Measurements from ENCODE around the gene HS6ST1.

The HS6ST1 gene, protein sequence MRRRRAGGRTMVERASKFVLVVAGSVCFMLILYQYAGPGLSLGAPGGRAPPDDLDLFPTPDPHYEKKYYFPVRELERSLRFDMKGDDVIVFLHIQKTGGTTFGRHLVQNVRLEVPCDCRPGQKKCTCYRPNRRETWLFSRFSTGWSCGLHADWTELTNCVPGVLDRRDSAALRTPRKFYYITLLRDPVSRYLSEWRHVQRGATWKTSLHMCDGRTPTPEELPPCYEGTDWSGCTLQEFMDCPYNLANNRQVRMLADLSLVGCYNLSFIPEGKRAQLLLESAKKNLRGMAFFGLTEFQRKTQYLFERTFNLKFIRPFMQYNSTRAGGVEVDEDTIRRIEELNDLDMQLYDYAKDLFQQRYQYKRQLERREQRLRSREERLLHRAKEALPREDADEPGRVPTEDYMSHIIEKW

GRCh38 chr2:128318776-128319464 lies at the start of gene HS6ST1:
Gene HS6ST1 (minus strand): TSS chr2:128318868. CDS start chr2:128318563, 305 bp downstream.
- peak; percentile 96 for DNase-seq

DNA sequence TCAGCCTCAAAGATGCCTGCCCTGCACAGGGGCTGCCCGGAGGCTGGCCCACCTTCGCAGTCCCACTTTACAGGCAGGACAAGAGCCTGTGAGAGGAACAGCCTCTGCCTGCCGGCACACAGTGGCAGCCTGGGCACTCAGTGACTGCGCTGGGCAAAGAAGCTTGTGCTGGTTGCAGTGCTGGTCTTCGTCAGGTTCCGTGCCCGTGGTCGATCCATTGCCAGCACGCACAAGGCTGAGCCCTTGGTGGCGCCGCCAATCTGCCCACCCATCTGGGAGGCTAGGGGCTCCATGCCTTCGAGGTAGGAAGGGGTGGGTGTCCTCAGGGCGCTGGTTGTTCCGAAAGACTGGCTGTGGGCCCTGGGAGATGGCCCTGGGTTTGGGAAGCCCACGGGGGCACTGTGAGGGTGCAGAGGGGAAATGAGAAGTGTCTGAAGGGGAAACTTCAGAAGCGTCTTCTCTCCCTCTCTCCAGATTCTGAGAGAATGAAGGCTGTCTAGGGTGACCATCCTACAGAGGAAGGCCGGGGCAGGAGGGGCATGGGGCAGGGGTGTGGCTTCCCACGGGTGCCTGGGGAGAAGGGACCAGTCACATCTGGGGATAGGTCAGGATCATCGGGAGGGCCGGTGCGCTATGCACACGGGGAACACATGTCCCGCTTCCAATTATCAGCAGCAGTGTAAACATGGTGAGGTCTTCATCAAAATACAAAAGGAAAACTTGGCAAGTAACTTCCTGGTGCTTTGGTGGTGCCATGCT lies 49.1 kb upstream of the HS6ST1 start:
- no peak for DNase-seq

GRCh38 chr2:128366713-128367511 lies 48.2 kb upstream of the HS6ST1 start:
- no peak for DNase-seq

DNA sequence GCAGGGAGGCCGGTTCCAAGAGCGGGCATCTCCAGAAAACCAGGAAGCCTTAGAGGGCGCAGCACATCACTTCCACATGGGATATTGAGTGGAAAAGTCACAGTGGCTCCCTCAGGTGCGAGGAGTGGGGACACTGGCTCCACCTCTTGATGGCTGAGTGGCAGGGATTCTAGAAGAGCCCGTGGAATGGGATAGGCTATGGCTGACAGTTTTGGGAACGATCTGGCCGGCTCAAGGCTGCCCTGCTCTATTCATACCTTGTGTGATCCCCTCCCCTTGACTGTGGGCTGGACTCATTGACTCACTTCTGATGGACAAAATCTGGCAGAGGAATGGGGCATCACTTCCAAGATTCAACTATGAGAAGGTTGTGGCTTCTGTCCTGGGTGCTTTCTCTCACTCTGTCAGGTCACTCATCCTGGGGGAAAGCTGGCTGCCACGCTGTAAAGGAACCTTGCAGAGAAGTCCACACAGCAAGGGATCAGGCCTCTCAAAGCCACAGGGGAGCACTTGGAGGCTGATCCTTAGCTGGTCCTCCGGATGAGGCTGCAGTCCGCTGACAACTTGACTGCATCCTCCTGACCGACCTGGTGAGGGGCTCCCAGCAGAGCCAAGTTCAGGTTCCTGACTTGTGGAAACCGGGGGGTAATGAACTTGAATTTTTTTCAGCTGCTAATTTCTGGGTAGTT lies 46.7 kb upstream of the HS6ST1 start:
- no peak for DNase-seq

DNA sequence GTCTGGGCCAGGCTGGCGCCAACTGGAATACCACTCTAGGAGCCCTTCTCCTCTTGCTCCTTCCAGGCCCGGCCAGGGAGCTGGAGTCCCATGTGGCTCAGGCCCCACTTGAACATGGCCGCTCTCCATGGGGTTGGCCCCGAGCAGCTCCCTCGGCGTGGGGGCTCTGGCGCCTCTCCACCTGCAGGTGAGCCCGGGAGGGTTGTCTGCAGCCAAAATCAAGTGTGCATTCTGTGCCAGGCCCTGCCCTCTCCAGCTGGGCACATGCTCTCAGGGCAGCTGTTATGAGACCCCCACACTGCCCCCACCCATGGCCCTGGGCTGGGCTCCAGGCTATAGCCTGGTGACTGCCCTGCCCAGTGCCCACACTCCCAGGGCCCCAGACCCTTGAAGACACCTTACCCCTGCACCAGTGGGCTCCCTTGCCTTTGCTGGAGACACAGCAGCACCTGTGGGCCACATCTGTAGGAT lies 45.8 kb upstream of the HS6ST1 start:
- no peak for DNase-seq

GRCh38 chr2:128363934-128364361 lies 45.3 kb upstream of the HS6ST1 start:
- DNase-seq, result no peak

DNA sequence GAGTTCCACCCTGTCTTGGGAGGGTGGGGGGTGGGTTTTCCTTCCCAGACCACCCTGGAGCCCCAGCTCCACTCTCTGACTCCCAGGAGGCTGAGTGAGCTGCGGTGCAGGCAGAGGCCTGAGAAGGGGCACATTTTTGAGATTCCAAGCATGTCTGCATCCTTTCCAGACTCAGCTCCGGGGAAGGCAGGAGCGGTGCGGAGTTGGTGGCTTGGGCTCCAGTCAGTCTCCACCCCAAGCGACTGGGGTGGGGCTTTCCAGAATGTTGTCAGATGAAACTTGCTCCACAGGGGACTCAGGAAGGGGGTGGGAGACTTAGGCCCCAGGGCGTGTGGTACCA lies 44.2 kb upstream of the HS6ST1 start:
- DNase-seq, result no peak

DNA sequence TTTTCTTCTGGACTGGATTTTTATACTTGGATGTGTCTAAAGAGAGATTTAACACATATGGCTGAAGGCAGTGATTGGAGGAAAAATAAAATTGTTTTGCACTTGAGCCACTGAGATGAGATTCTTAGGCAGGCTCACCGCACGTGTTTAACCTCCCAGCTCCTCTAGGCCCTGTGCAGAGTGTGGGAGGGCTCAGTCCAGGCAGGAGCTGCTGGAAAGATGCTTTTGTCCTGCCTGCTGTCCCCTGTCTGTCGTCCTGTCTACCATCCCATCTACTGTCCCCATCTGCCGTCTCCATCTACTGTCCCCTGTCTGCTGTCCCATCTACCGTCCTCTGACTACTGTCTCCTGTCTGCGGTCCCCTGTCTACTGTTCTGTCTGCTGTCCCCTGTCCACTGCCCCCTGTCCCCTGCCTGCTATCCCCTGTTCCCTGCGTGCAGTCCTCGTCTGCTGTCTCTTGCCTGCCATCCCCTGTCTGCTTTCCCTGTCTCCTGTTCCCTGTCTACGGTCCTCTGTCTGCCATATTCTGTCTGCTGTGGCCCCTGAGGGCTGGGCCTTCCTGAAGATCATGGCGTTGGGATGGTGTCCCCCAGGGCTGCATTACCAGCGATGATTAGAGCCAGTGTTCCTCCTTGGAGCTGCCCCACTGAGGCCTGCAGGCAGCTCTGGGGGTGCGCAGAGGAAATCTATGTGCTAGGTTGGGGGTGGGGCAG lies 43.7 kb upstream of the HS6ST1 start:
- no peak for DNase-seq

DNA sequence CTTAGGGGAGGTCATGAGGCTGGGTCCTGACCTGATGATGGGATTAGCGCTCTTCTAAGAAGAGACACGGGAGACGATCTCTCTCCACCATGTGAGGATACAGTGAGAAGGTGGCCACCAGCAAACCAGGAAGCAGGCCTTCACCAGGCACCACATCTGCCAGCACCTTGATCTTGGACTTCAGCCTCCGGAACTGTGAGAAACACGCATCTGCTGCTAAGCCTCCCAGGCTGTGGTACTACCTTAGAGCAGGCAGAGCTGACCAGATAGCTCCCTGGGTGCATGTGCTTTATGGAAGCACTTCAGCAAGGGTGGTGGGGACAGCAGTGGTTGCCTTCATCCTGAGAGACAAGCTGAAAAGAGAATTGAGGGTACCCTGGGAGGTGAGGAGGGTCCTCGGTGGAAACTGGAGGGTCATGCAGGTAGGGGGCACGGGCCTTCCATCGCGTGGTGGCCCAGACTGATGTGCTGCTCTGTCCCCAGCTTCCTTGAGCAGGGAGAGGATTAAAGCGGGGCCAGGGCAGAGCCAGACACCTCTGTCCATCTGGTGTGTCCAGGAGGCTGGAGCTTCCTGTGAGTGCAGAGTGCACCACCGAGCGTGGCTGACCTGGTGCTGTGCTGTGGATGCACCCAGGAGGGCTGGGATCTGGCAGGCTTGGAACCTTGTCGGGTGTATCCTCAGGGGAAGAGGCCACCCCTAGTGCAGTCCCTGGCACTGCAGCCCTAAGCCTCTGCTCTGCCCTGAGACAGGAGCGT lies 42.9 kb upstream of the HS6ST1 start:
- DNase-seq, result no peak

DNA sequence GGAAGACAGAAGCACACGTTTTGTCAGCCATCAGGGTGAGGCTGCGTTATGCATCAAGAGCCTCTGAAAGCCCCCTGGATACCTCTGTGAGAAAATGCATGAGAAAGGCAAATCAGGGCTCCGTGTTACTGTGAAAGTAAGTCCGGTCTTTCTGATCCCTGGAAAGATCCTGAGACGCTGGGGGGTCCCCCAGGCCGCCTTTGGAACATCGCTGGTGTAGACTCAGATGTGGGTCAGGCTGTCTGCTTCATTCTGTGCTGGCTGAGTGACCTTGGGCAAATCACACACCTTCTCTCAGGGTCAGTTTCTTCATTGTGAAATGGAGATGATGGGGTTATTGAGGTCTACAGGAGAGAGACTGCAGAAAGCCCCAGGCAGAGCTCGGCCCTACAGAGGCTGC lies 42.0 kb upstream of the HS6ST1 start:
- no peak for DNase-seq

DNA sequence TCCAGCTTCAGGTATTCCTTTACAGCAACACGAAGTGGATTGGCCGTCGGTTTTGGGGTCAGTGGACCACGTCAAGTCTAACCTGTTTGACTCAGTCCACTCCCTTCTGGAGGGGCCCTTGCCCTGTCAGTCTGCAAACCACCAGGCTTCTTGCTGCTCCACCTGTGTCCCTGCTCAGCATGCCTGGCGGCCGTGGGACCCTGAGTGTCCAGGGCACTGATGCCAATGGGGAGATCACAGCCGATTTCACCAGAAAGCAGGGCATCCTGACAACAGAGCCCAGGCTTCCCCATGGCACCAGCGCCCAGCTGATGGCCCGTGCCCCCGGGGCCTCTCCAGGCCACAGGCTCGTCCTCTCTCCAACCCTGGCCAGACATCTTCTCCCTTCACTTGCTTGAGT lies 41.2 kb upstream of the HS6ST1 start:
- DNase-seq, result no peak

- no peak for DNase-seq
These were observed 40.5 kb upstream of the HS6ST1 start for GRCh38 chr2:128358941-128359731.

- DNase-seq, result no peak
These were observed 39.1 kb upstream of the HS6ST1 start for GRCh38 chr2:128357506-128358370.

DNA sequence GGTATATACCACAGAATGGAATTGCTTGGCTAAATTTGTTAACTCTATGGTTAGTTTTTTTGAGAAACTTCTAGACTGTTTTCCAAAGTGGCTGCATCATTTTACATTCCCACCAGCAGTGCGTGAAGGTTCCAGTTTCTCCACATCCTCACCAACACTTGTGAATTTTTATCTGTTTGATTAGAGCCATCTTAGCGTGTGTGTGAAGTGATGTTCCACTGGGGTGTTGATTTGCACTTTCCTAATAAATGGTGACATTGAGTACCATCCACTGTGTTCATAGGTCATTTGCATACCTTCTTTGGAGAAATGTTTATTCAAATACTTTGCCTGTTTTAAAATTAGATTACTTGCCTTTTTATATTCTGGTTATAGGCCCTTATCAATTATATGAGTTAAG lies 37.5 kb upstream of the HS6ST1 start:
- no peak for DNase-seq

GRCh38 chr2:128354726-128355470 lies 36.2 kb upstream of the HS6ST1 start:
- DNase-seq, result no peak

- DNase-seq, result no peak
These were observed 35.5 kb upstream of the HS6ST1 start for GRCh38 chr2:128354161-128354560.

- no peak for DNase-seq
These were observed 32.1 kb upstream of the HS6ST1 start for GRCh38 chr2:128350736-128351135.

DNA sequence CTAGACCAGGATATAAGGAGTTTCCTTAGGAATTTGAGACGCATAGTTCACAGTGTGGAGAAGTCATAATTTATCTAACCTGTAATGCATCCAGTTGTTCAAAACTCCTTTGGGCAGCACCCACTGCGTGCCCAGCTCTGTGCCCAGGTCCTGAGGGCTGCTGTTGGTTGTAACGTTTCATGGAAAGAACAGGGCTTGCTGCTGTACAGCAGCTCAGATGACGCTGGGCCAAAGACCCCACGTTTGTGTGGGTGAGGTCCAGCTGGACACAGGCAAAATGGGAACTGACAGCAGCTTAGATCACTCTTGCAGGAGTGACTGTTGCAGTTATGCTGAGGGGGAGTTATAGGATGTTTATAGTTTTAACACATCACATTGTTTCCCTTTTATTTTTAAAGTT lies 30.0 kb upstream of the HS6ST1 start:
- DNase-seq, result no peak

Measured in activated T-cell treated with anti-CD3 and anti-CD28 coated beads, Interleukin-2, amount 50 U/mL, for 1 hour (primary cell).